ENCODE data around the gene PCSK4. TPM values are rescaled to one million over a fixed set of nuclear protein-coding genes. Genes with fewer than 3 reads are reported as not detected.

Gene PCSK4
- total and polyA plus RNA-seq, 2 of the 13 experiments (the other 11 are each of a cell fraction or from before 2014, with no cell fraction given) = 2.0 to 2.7 TPM

- no TSS peak for BruUV-seq (replicated peaks)
Observed at GRCh38 chr19:1440418-1440801, 49.7 kb downstream of the PCSK4 start.

More at GRCh38 chr19:1440418-1440801, 49.7 kb downstream of the PCSK4 start:
- intact Hi-C loops (cut with micrococcal nuclease; ENCODE audit: unreplicated experiment) = no loop called here
- ChIA-PET CTCF (ENCODE audit: low intra/inter-chr PET ratio, low total read pairs) (no interaction called here), POLR2A (interaction anchor here (0.9 kb wide), 1 partner anchor 31 kb away, joined by 3 read pairs; no protein-coding TSS in a partner anchor)
- no peaks in the 10 kb centered on the region for H3K9me3 ChIP-seq (ENCODE audit: low read length)
- ATAC-seq (no peak), DNase-seq (ENCODE audit: low spot score) (no peak), FAIRE-seq (no peak)
- H3K4me3 ChIP-seq (replicated peaks in 1 of 3; ENCODE audit: insufficient read depth in 1 of 3, low read depth in 2 of 3, low read length in 3 of 3) = peak overlapping the region in 2 of 3 experiments; percentile 19 to 87; a peak in 3 of 6 replicates
- no peak overlapping the region for H3K27ac ChIP-seq (ENCODE audit: extremely low read length, insufficient read depth, low read length)
- peaks cover 13 to 33% of the 10 kb centered on the region in 2 experiments for H3K36me3 ChIP-seq (replicated peaks in 1 of 2; ENCODE audit: control insufficient read depth in 1 of 2, insufficient read depth in 2 of 2, low read length in 2 of 2)
- no peak for TF ChIP-seq SP2 (CRISPR knock-in tag; IDR thresholded peaks at IDR 0.05)
- no peak for TF ChIP-seq GPBP1L1 (CRISPR knock-in tag; IDR thresholded peaks at IDR 0.05)
- no peak for TF ChIP-seq KMT2B (CRISPR knock-in tag; IDR thresholded peaks at IDR 0.05)
- TF ChIP-seq ZNF280B (CRISPR knock-in tag; IDR thresholded peaks at IDR 0.05; ENCODE audit: borderline replicate concordance) = 0 out of 2 replicates have a peak, but pooled peaks have one; percentile 7
- TF ChIP-seq ZNF230 (CRISPR knock-in tag; IDR thresholded peaks at IDR 0.05) = no peak
- no peak for TF ChIP-seq ZFP36 (IDR thresholded peaks at IDR 0.05; ENCODE audit: borderline replicate concordance, low read depth, low read length, partially characterized antibody)
- TF ChIP-seq TSC22D2 (CRISPR knock-in tag; IDR thresholded peaks at IDR 0.05; ENCODE audit: borderline replicate concordance) = no peak
- no peak for TF ChIP-seq ETV5 (CRISPR knock-in tag; IDR thresholded peaks at IDR 0.05; ENCODE audit: borderline replicate concordance)
- no peak for TF ChIP-seq ZNF546 (CRISPR knock-in tag; conservative IDR thresholded peaks at IDR 0.05)
- TF ChIP-seq RBFOX2 (IDR thresholded peaks at IDR 0.05; ENCODE audit: low read depth, low read length) = peak; percentile 54
- H3K9ac ChIP-seq (ENCODE audit: insufficient read depth, low read depth, low read length) = peak overlapping the region; percentile 43; the same call in 1 of the 2 replicates
- H3K27me3 ChIP-seq (ENCODE audit: control insufficient read depth in 1 of 2, insufficient read depth in 2 of 2, low read length in 2 of 2) = no peaks in the 10 kb centered on the region
- in situ Hi-C loops (cut with HindIII; ENCODE audit: extremely low pct_ligation_motif_present, low pct_unique_long_range_greater_than_20kb) = no loop called here
- peak overlapping the region; percentile 20; the same call in 1 of the 2 replicates for H3K4me2 ChIP-seq (ENCODE audit: low read depth, low read length)
- H3K4me1 ChIP-seq (ENCODE audit: insufficient read depth, low read length) = peaks cover 42% of the 10 kb centered on the region
- 89% methylated on average over 13 of the region's 15 CpGs for WGBS (ENCODE audit: low lambda C conversion rate)
- no peak overlapping the region for H2AFZ ChIP-seq (ENCODE audit: low read length)
- peaks cover 31% of the 10 kb centered on the region for H3K79me2 ChIP-seq (ENCODE audit: insufficient read depth, low read length)
- H4K20me1 ChIP-seq (ENCODE audit: insufficient read depth, low read length) = peaks cover 36% of the 10 kb centered on the region

Measured in HepG2 (cell line).